GM12865 (cell line): Measurements from ENCODE around the gene ARL1.

Experiments used
- DNase-seq: peaks from one replicate; pipeline ENCODE4 v3.0.0; 2010; ENCODE audit warnings: low read depth
- H3K4me3 ChIP-seq: 2 replicates; pipeline ENCODE4 v1.5.1; 2011; ENCODE audit warnings: mild to moderate bottlenecking, low read depth, low read length, control low read depth
- CTCF ChIP-seq: IDR thresholded peaks from 2 replicates; pipeline ENCODE4 v1.5.1; 2011; ENCODE audit warnings: low read length, control low read depth, low read depth, inconsistent platforms; ENCODE audit not compliant: insufficient read depth; ENCODE audit errors: missing control alignments

The ARL1 gene

GRCh38 chr12:101372431-101372830, 35.1 kb downstream of the ARL1 start:
- no peak for DNase-seq
- no peak for TF ChIP-seq CTCF
- H3K4me3 ChIP-seq, result no peak overlapping the region

- TF ChIP-seq CTCF, result no peak
- DNase-seq, result no peak
- H3K4me3 ChIP-seq, result no peak overlapping the region
These were observed 39.6 kb downstream of the ARL1 start for GRCh38 chr12:101368016-101368415.

DNA sequence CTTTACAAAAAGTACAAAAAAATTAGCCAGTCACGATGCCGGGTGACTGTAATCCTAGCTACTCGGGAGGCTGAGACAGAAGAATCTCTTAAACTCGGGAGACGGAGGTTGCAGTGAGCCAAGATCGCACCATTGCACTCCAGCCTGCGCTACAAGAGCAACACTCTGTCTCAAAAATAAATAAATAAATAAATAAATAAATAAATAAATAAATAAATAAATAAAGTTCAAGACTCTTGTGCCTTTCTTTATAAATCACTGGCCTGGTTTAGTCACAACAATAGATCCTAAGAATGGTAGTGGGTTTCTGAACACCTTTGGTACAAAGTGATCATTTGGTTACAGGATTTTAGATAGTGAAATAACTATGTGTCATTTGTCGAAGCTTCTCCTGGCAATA, 46.1 kb downstream of the ARL1 start:
- no peak overlapping the region for H3K4me3 ChIP-seq
- no peak for TF ChIP-seq CTCF
- no peak for DNase-seq

GRCh38 chr12:101356794-101357193, 50.8 kb downstream of the ARL1 start:
- no peak for DNase-seq
- no peak overlapping the region for H3K4me3 ChIP-seq
- no peak for TF ChIP-seq CTCF

GRCh38 chr12:101351682-101352081, 55.9 kb downstream of the ARL1 start:
- H3K4me3 ChIP-seq, result no peak overlapping the region
- TF ChIP-seq CTCF, result no peak
- no peak for DNase-seq

DNA sequence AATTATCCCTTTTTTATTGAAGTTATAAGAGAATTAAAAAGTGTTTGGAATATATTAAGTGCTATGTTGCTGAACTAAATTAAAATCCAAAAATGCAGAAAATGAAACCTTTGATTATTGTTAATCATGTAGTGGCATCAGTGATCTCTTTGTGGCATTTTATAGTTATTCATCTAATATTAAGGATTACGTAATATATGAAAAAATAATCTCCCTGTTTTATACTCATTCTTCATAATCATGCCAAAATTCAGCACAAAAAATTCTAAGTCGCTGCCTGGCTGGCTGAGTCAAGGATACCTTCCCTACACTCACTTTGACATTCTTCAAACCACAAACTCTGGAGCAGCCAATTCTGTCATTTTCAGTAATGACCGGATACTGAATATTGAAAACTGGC, 63.7 kb downstream of the ARL1 start:
- no peak for TF ChIP-seq CTCF
- DNase-seq, result no peak
- no peak overlapping the region for H3K4me3 ChIP-seq
